ENCODE data around the gene FLRT1.
"Not testable (repeated sequence)": the region's sequence is repeated elsewhere in the genome, so short reads cannot be mapped to it uniquely, and the experiment has no call there.

Gene FLRT1

DNA sequence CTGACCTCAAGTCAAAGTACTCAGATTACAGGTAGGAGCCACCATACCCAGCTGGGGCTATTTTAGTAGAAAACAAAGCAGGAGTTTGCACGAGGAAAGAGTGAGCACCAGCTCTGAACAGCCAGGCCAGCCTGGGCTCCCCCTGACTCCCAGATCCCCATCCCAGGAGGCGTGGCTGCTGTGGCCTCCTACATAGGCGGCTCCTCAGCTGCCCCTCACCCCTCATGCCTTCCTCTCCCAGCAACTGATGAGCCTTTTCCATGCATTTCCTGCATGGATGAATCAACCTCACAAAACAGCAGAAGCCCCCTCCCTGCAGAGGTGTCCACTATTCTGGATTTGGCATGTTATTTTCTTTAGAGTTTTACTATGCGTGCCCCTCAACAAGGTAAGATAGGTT is 10.5 kb upstream of the FLRT1 start:
- no peak for DNase-seq (ENCODE audit: low spot score)

DNA sequence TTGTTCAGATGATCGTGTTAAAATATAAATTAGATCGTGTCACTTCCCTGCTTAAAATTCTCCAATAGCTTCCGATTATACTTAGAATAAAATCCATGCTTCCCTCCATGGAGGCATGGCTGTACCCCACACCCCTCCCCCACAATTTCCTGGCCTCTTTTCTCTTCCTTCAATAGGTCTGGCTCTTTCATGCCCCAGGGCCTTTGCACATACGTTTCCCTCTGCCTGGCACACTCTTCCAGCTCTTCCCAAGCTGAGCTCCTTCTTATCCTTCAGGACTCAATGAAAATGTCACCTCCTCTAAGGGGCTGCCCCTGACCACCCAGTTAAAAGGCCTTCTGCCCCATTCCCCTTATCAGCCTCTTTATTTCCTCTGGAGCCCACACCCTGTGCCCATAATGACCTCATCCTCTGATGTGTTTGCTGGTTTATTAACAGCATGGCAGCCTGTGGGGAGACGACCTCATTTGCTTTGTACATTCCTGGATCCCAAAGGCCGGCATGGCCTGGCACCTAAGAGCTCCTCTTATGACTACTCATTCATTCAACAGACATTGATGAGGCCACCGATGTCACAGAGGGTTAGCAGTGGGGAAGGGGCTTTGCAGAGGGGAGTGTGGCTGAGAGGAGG is 9.0 kb upstream of the FLRT1 start:
- no peak for DNase-seq (ENCODE audit: low spot score)

DNA sequence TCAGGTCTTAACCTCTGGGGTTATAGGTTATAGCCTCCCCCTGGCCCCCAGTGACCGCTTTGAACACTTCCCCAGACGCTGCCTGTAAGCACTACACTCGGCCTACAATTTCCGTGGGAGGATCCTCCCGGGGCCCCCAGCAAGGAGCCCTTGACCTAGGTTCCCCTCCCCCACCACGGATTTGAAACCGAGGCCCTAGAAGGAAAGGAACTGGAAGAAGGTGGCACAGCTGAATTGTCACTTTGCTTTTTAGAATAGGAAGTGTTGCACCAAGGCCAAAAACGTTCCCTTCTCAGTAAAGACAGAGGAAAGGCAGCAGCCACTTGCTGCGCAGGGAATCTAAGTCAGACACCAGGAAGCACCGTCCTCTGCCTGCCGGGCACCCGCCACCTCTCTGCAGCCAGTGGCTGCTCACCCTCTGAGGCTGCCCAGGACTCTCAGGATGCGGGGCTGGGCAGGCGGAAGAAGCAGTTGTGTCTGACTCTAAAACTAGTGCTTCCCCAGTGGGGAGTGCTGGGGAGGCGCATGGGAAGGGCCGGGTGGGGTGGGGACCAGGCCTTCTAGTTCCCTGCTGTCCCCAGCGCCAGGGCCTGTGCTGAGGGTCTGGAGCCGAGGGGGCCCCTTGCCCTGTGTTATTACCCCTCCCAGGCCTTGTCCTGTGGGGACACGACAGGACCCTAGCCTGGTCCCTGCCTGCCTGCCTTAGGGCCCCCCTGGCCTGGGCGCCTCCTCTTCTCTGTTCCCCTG is 7.9 kb upstream of the FLRT1 start:
- no peak for DNase-seq (ENCODE audit: low spot score)

GRCh38 chr11:64028398-64029115 is 7.2 kb upstream of the FLRT1 start:
- DNase-seq (ENCODE audit: low spot score), result no peak

GRCh38 chr11:64029773-64030172 is 6.0 kb upstream of the FLRT1 start:
- no peak for DNase-seq (ENCODE audit: low spot score)

DNA sequence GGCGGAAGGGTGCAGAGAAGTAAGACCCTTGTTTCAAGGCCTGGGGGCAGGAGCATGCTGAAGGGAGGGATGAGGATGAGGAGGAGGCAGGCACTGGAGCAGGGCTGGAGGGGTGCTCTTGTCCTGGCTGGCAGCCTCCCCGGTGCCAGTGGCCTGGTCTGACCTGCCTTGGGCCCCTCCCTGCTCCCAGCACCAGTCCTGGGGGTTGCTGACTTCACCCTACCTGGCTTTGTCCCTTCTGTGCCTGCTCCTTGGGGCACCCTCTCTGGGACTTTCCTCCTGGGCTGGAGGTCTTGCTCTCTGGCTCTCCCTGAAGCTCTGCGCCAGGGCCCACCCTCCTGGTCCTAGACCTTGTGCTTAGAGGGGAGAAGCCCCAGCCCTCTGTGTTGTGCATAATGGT is 4.7 kb upstream of the FLRT1 start:
- no peak for DNase-seq (ENCODE audit: low spot score)

DNA sequence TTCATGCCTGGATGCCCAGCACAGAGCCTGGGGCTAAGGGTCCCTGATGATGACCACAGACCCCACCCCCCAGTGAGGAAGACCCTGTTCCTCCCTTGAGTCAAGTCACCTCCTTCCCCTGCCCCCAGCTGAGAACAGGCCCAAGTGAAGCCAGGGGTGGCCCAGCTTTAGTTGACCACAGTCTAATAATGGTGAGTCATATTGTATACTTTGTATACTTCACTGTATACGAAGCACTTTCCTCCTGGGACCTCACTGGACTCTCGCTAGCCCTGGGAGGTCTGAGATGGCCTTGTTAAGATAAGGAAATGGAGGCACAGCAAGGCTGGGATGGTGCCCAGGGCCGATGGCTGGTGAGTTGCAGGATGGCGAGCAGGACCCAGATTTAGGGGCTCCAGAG is 3.7 kb upstream of the FLRT1 start:
- no peak for DNase-seq (ENCODE audit: low spot score)

GRCh38 chr11:64034411-64034811 is 1.3 kb upstream of the FLRT1 start:
- DNase-seq (ENCODE audit: low spot score), result no peak

DNA sequence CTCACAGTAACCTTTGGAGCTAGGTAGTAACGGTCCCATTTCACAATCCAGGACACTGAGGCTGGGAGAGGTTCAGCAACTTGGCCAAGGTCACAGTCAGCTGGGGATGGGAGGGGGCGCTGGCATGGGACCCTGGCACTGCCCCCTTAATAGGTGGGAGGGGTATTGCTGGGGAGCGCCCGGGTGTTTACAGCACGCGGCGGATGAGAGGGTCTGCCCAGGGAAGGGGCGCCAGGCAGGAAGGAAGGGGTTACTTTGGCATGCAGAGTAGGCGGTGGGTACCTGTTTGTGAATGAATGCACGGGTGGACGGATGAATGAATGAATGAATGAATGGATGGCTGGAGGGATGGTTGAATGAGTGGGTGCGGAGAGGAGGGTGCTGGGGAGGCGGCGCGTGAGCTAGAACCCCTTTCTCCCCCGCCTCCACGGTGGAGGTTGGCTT is 628 bp upstream of the FLRT1 start:
- DNase-seq (ENCODE audit: low spot score), result no peak

DNA sequence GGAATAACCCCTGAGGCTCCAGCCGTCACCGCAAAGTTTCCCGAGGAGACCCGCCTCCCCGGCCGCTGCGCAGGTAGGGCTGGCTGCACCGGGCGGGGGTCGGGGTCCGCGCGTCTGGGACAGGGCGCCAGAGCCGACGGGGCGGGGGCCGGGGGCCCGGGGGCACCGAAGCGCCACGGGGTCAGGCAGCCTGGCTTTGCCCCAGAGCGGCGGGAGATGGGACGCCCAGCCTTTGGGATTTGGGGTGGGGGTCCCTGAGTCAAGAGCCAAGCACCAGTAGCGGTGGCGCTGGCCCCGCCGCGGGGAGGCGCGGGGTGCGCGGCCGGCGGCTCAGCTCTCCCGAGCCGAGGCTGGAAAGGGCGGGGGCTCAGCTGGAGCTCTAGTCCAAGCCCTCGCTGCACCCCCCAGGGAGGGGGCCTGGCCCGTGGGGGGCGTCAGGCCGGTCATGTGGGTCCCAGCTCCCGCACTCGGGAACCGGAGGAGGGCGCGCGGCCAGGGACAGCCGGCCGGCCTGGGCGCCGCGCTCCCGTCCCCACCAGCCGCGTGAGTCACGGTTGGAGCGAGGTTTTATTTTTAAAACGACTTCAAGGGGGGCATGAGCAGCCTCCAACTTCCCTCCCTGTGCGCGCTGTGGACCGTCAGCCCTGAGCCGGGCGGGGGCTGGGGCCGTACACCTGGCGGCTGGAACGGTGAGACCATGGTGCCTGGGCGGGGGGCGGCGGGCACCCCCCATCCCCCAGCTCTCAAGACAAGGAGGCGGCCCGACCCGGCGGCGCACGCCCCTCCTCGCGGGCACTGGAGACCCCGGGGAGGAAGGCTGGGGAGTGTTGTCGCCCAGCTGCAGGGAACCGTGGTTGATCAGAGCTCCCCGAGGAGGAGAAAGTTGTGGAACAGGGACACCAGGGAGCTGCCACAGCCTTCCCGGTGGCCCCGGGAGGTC is 626 bp downstream of the FLRT1 start:
- no peak for DNase-seq (ENCODE audit: low spot score)

DNA sequence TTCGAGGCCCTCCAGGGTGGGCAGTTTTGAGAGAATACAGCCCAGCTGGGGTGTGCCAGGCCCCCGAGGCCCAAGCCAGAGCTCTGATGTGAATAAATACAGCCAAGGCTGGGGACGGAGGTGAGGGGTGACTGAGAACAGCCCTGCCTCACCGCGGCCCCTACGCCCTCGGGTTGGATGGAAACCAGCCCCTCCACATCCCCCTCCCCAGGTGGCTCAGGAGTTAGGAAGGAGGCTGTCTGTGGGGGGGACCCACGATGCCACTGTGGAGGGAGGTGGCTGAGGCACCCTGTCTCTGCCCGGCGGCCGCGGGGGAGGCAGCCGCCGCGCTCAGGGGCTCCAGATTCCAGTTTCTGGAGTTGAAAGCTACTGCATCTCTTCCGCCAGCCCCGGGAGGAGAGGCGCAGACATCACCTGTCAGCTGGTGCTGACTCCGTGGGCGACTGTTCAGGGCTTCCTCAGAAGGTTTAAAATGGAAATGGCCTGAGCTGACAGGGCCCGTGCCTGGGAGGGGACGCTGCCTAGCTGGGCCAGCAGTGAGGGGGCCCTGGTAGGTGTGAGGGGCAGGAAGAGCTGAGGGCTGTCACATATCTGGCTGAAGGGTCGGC is 1.4 kb downstream of the FLRT1 start:
- DNase-seq (ENCODE audit: low spot score), result no peak

GRCh38 chr11:64038500-64038899 is 2.8 kb downstream of the FLRT1 start:
- DNase-seq (ENCODE audit: low spot score), result no peak

- no peak for DNase-seq (ENCODE audit: low spot score)
These were observed 3.4 kb downstream of the FLRT1 start for GRCh38 chr11:64039012-64039665.

GRCh38 chr11:64040684-64041322 is 5.1 kb downstream of the FLRT1 start:
- DNase-seq (ENCODE audit: low spot score), result no peak

DNA sequence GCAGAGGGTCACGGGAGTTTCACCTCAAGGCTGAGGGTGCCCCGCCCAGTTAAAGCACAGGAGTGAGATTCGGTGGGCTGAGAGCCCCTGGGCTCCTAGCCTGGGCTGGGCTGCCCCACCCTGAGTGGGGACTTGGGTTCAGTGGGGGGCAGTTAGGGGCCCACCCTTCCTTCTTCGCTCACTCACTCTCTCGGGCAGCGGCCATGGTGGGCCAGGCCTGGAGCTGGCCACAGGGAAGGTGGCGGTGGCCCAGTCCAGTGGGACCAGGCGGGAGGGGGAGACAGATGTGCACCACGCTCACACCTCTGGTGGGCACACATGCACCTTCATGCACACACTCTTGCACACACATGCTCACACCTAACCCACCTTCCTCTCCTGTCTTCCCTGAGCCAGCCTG is 6.1 kb downstream of the FLRT1 start:
- no peak for DNase-seq (ENCODE audit: low spot score)

GRCh38 chr11:64042301-64042700 is 6.6 kb downstream of the FLRT1 start:
- DNase-seq (ENCODE audit: low spot score), result no peak

DNA sequence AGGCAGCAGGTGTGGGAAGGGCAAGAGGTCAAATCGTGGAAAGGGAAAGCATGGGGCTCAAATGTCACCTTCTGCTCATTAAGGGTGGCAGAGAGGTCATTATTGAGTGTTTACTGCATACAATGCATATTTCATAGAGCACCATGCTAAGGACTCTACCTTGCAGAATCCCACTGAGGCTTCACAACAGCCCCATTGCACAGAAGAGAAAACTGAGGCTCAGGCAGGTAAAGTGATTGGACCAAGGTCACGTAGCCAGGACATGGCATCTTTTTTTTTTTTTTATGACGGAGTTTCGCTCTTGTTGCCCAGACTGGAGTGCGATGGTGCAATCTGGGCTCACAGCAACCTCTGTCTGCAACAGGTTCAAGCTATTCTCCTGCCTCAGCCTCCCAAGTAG is 7.8 kb downstream of the FLRT1 start:
- DNase-seq (ENCODE audit: low spot score), result no peak

GRCh38 chr11:64044730-64045393 is 9.1 kb downstream of the FLRT1 start:
- DNase-seq (ENCODE audit: low spot score), result no peak

DNA sequence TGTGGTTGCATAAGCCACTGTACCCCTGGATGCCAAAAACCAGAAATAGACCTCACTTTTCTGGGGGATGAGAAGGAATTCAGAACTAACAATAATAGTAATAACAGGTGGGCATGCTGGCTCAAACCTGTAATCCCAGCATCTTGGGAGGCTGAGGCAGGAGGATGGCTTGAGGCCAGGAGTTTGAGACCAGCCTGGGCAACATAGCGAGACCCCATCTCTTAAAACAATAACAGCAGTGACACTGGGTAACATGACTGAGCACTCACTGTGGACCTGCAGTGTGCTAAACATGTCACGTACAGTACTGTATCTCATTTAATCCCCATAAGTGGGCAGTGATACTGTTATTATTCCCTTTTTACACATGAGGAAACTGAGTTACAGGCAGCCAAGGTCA is 10.0 kb downstream of the FLRT1 start:
- DNase-seq (ENCODE audit: low spot score), result no peak

DNA sequence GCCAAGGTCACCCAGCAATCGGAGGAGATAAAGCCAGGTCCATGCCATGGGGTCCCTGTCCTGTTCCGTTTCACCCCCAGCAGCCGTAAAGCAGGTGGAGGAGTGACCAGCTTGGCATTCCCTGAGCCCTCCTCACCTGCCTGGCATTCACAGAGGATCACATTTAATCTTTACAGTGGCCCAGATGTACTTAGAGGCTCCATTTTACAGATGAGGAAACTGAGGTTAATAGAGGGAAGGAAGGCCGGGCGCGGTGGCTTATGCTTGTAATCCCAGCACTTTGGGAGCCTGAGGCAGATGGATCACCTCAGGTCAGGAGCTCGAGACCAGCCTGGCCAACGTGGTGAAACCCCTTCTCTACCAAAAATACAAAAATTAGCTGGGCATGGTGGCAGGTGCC is 11.6 kb downstream of the FLRT1 start:
- not testable (repeated sequence) for DNase-seq (ENCODE audit: low spot score)
